ENCODE measurements around the gene ADM2.

GRCh38 chr22:50471197-50471847, 10.0 kb upstream of the ADM2 start:
- TF ChIP-seq CTCF (IDR thresholded peaks at IDR 0.05; ENCODE audit: low read depth, low read length) (no peak), EZH2phosphoT487 (IDR thresholded peaks at IDR 0.05; ENCODE audit: low read depth) (no peak)

Data from OCI-LY3 (cell line).